SK-N-SH (cell line): ENCODE results near the gene PHF21B. TPM values are rescaled to one million over a fixed set of nuclear protein-coding genes. Genes with fewer than 3 reads are reported as not detected.

ENCODE experiments used
- CTCF ChIA-PET: fragments of 300-600, 350-600 bp; formaldehyde crosslinking; extraction: SDS; loops from one replicate; lab custom pipeline; 2021; lab: Yijun Ruan, JAX
- POLR2A ChIA-PET: fragments of 350-600 bp; sonication (Branson Sonifier 250); formaldehyde crosslinking; extraction: SDS; loops from one replicate; lab custom pipeline; 2020; ENCODE audit warnings: antibody characterized with exemption, inconsistent platforms; lab: Yijun Ruan, JAX
- DNase-seq: peaks from one replicate; pipeline ENCODE4 v3.0.0; 2012
- H2AFZ ChIP-seq: fragments of 200-600 bp; sonication (generic); 2 replicates; pipeline ENCODE4 v1.8.1; 2016; ENCODE audit warnings: antibody characterized with exemption, mild to moderate bottlenecking, low read depth
- H3F3A ChIP-seq: fragments of 200-600 bp; sonication (generic); replicated peaks from 2 replicates; pipeline ENCODE3; 2016; ENCODE audit warnings: antibody characterized with exemption, mild to moderate bottlenecking; ENCODE audit not compliant: insufficient read depth
- H3K27ac ChIP-seq, 2 experiments: fragments of 200-500 bp in 1 of 2; fragments of 200-600 bp in 1 of 2; sonication (Bioruptor generic) in 1 of 2; sonication (generic), shearing (Covaris generic) in 1 of 2; 2 replicates each; pipeline versions ENCODE4 v1.5.1 to v1.6.1; 2014 to 2016; ENCODE audit warnings: low read depth in 2 of 2, inconsistent platforms in 1 of 2, low read length in 1 of 2, mild to moderate bottlenecking in 1 of 2, mixed read lengths in 1 of 2
- H3K27me3 ChIP-seq: fragments of 200-600 bp; sonication (generic), shearing (Covaris generic); 2 replicates; pipeline ENCODE4 v1.6.1; 2016; ENCODE audit warnings: mixed run types; ENCODE audit not compliant: insufficient read depth
- H3K36me3 ChIP-seq, 2 experiments: fragments of 200-500 bp in 1 of 2; fragments of 200-600 bp in 1 of 2; sonication (Bioruptor generic) in 1 of 2; sonication (generic) in 1 of 2; replicated peaks in 1 of 2; 2 replicates each; pipeline versions ENCODE3 to v1.5.1; 2014 to 2016; ENCODE audit warnings: low read length in 1 of 2, mild to moderate bottlenecking in 1 of 2; ENCODE audit not compliant: insufficient read depth in 2 of 2, control insufficient read depth in 1 of 2
- H3K4me1 ChIP-seq, 2 experiments: fragments of 200-500 bp in 1 of 2; fragments of 200-600 bp in 1 of 2; sonication (Bioruptor generic) in 1 of 2; sonication (generic), shearing (Covaris generic) in 1 of 2; 2 replicates each; pipeline versions ENCODE4 v1.5.1 to v1.6.1; 2014 to 2016; ENCODE audit warnings: low read depth in 1 of 2, low read length in 1 of 2, mixed run types in 1 of 2; ENCODE audit not compliant: insufficient read depth in 2 of 2, control insufficient read depth in 1 of 2
- H3K4me2 ChIP-seq: fragments of 200-600 bp; sonication (generic), shearing (Covaris generic); 2 replicates; pipeline ENCODE4 v1.6.1; 2017; ENCODE audit warnings: mixed run types
- H3K4me3 ChIP-seq, 2 experiments: fragments of 200-500 bp in 1 of 2; fragments of 200-600 bp in 1 of 2; sonication (Bioruptor generic) in 1 of 2; sonication (generic), shearing (Covaris generic) in 1 of 2; 2 replicates each; pipeline versions ENCODE4 v1.5.1 to v1.8.1; 2014 to 2016; ENCODE audit warnings: low read depth in 2 of 2, inconsistent platforms in 1 of 2, low read length in 1 of 2, mild to moderate bottlenecking in 1 of 2, mixed read lengths in 1 of 2, moderate library complexity in 1 of 2
- H3K79me2 ChIP-seq: fragments of 200-600 bp; sonication (generic); 2 replicates; pipeline ENCODE4 v1.8.1; 2017; ENCODE audit warnings: mild to moderate bottlenecking; ENCODE audit not compliant: insufficient read depth
- H3K9ac ChIP-seq: fragments of 200-600 bp; sonication (generic); 2 replicates; pipeline ENCODE4 v1.6.1; 2017; ENCODE audit warnings: mixed run types
- H3K9me2 ChIP-seq: fragments of 200-600 bp; sonication (generic); 2 replicates; pipeline ENCODE4 v1.6.1; 2017; ENCODE audit warnings: mixed run types
- H3K9me3 ChIP-seq: fragments of 200-600 bp; sonication (generic); 2 replicates; pipeline ENCODE4 v1.6.1; 2017; ENCODE audit warnings: mixed run types, mild to moderate bottlenecking, moderate library complexity
- H4K20me1 ChIP-seq: fragments of 200-600 bp; sonication (generic); 2 replicates; pipeline ENCODE4 v1.6.1; 2017; ENCODE audit warnings: mild to moderate bottlenecking, mixed run types; ENCODE audit not compliant: insufficient read depth
- CTCF ChIP-seq: fragments of 200-600 bp; sonication (generic); IDR thresholded peaks from 2 replicates; pipeline ENCODE4 v1.6.1; 2017; ENCODE audit warnings: antibody characterized with exemption, mild to moderate bottlenecking, moderate library complexity
- EZH2phosphoT487 ChIP-seq: fragments of 200-600 bp; sonication (generic); IDR thresholded peaks from 2 replicates; pipeline ENCODE4 v1.6.1; 2017; ENCODE audit warnings: low read depth, mixed run types, mild to moderate bottlenecking, antibody characterized with exemption, moderate library complexity, borderline replicate concordance
- FOSL2 ChIP-seq: IDR thresholded peaks from 2 replicates; pipeline ENCODE4 v1.4.0; 2012; ENCODE audit warnings: low read depth, mild to moderate bottlenecking, moderate library complexity, borderline replicate concordance
- FOXJ3 ChIP-seq: sonication (generic); formaldehyde crosslinking; IDR thresholded peaks from 2 replicates; pipeline ENCODE4 v1.5.1; 2020; ENCODE audit warnings: mild to moderate bottlenecking, missing genetic modification reagents
- FOXM1 ChIP-seq: IDR thresholded peaks from 2 replicates; pipeline ENCODE4 v1.4.0; 2012; ENCODE audit warnings: low read depth, mild to moderate bottlenecking
- MXI1 ChIP-seq: IDR thresholded peaks from 2 replicates; pipeline ENCODE4 v1.6.1; 2012; ENCODE audit warnings: mild to moderate bottlenecking, low read depth, low read length, improper control_type of control experiment
- RAD21 ChIP-seq: IDR thresholded peaks from 2 replicates; pipeline ENCODE4 v1.6.1; 2012; ENCODE audit warnings: mild to moderate bottlenecking, low read length
- REST ChIP-seq: IDR thresholded peaks from 2 replicates; pipeline ENCODE4 v1.6.1; 2012; ENCODE audit warnings: mild to moderate bottlenecking, low read depth, low read length, moderate library complexity
- RFX5 ChIP-seq: IDR thresholded peaks from 2 replicates; pipeline ENCODE4 v1.6.1; 2012; ENCODE audit warnings: mild to moderate bottlenecking, improper control_type of control experiment, low read length
- RXRA ChIP-seq: IDR thresholded peaks from 2 replicates; pipeline ENCODE4 v1.4.0; 2012; ENCODE audit warnings: low read depth, mild to moderate bottlenecking, borderline replicate concordance
- SMC3 ChIP-seq: IDR thresholded peaks from 2 replicates; pipeline ENCODE4 v1.6.1; 2012; ENCODE audit warnings: low read depth, low read length, improper control_type of control experiment
- TAF1 ChIP-seq: IDR thresholded peaks from 2 replicates; pipeline ENCODE4 v1.6.1; 2012; ENCODE audit warnings: low read depth, mild to moderate bottlenecking, low read length, moderate library complexity, borderline replicate concordance
- TEAD4 ChIP-seq: IDR thresholded peaks from 2 replicates; pipeline ENCODE4 v1.4.0; 2012; ENCODE audit warnings: mild to moderate bottlenecking, borderline replicate concordance; ENCODE audit not compliant: insufficient read depth
- USF1 ChIP-seq: IDR thresholded peaks from 2 replicates; pipeline ENCODE4 v1.4.0; 2012; ENCODE audit warnings: low read depth, borderline replicate concordance
- YY1 ChIP-seq: IDR thresholded peaks from 2 replicates; pipeline ENCODE4 v1.4.0; 2012; ENCODE audit warnings: low read depth, mild to moderate bottlenecking
- ZBTB33 ChIP-seq: IDR thresholded peaks from 2 replicates; pipeline ENCODE4 v1.4.0; 2012; ENCODE audit warnings: low read depth, borderline replicate concordance
- WGBS: methylation state at CpG from one replicate; pipeline ENCODE4 v1.1.6; 2017; ENCODE audit warnings: low lambda C conversion rate; 5-methylcytosine and 5-hydroxymethylcytosine counted together
- polyA plus RNA-seq, 3 experiments: library from polyadenylated mRNA; depleted of rRNA; stranded (reverse); fragments of >200 nt; gene quantifications; 2 replicates each; pipeline ENCODE4 v1.2.3, GENCODE V29; 2012

PHF21B gene
- polyA plus RNA-seq, 1 of the 3 experiments (the other 2 are of a cell fraction), result 0.76 TPM

- TF ChIP-seq USF1 (no peak), REST (no peak), RAD21 (no peak)
Measured at GRCh38 chr22:44839721-44840120, 170.1 kb downstream of the PHF21B start (continued).

- Histone ChIP-seq H4K20me1 (no peaks in the 10 kb centered on the region), H3K9me2 (no peaks in the 10 kb centered on the region), H3K4me3 (no peak overlapping the region), H3K9me3 (no peaks in the 10 kb centered on the region), H3K9ac (no peak overlapping the region), H3K36me3 (no peaks in the 10 kb centered on the region), H3K27me3 (no peaks in the 10 kb centered on the region), H3K79me2 (no peaks in the 10 kb centered on the region), H3K4me1 (peaks cover 0 to 7% of the 10 kb centered on the region in 2 experiments; a peak in 1 of 4 replicates), H3K27ac (no peak overlapping the region), H3K4me2 (no peak overlapping the region), H3F3A (no peaks in the 10 kb centered on the region), H2AFZ (no peak overlapping the region)
- CTCF ChIA-PET, result interaction anchor here (1.0 to 1.1 kb wide), 2 partner anchors 12 to 18 kb away, joined by 3 to 4 read pairs; no protein-coding TSS in a partner anchor
- WGBS, result 51% methylated on average over 5 of the region's 7 CpGs
- no peak for DNase-seq
- POLR2A ChIA-PET, result interaction anchor here (0.7 kb wide), 1 partner anchor 22 kb away, joined by 3 read pairs; no protein-coding TSS in a partner anchor
- no peak for TF ChIP-seq TEAD4
- no peak for TF ChIP-seq MXI1
- no peak for TF ChIP-seq FOSL2
- no peak for TF ChIP-seq FOXM1
- no peak for TF ChIP-seq YY1
- TF ChIP-seq ZBTB33, result no peak
- TF ChIP-seq CTCF, result no peak
- TF ChIP-seq TAF1, result no peak
- TF ChIP-seq RXRA, result no peak
- no peak for TF ChIP-seq FOXJ3
- no peak for TF ChIP-seq RFX5
- TF ChIP-seq SMC3, result no peak
- TF ChIP-seq EZH2phosphoT487, result no peak
- no peak for TF ChIP-seq USF1
- no peak for TF ChIP-seq REST
Measured at GRCh38 chr22:44839061-44839460, 170.7 kb downstream of the PHF21B start.
